Caki2 (cell line): Measurements from ENCODE around the gene RALGPS1. TPM values are rescaled to one million over a fixed set of nuclear protein-coding genes. Genes with fewer than 3 reads are reported as not detected.

ENCODE experiments used
- DNase-seq: peaks from one replicate; pipeline ENCODE4 v3.0.0-alpha.2; 2015; ENCODE audit warnings: low read depth
- in situ Hi-C: cut with HindIII; loops from 2 replicates; pipeline ENCODE4 v1.10.0; 2016; ENCODE audit warnings: low sequenced_read_pairs, low pct_unique_long_range_greater_than_20kb, mixed read lengths
- total RNA-seq: library from RNA; depleted of rRNA; stranded (reverse); fragments of >200 nt; shearing (Covaris generic); gene quantifications from 2 replicates; pipeline ENCODE4 v1.2.3, GENCODE V29; 2014; ENCODE audit warnings: low replicate concordance

The RALGPS1 gene
- total RNA-seq, 1 experiment from 2014 or later = 0.95 TPM

DNA sequence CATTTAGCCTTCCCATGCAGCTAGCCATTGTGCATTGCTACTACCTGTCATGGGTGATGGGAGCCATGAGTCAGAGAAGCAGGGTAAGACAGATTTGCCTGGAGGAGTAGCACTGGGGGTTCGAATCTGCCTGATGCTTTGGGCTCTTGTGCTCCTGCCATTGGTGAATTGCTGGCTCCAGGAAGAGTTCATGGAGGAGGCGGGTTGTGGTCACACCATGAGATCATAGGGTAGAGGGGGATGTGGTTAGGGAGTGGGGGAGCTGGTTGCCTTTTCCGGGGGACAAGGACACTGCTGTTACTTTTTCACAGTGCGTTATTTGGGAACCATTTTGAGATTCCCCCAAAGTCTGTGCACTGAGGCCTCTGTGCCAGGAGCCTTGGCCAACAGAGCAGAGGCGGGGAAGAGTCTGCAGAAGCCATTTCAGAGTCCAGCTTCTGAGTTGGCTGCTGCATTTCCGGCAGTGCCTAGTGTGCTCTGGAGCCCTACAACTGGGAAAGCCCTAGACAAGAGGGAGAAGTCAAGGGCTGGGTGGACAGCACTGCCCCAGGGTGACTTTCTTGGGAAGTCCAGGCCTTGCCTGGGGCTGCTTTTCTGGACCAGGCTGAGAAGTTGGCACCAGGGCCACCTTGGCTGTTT is 201.6 kb downstream of the RALGPS1 start:
- DNase-seq = no peak
- in situ Hi-C loops = no loop called here

DNA sequence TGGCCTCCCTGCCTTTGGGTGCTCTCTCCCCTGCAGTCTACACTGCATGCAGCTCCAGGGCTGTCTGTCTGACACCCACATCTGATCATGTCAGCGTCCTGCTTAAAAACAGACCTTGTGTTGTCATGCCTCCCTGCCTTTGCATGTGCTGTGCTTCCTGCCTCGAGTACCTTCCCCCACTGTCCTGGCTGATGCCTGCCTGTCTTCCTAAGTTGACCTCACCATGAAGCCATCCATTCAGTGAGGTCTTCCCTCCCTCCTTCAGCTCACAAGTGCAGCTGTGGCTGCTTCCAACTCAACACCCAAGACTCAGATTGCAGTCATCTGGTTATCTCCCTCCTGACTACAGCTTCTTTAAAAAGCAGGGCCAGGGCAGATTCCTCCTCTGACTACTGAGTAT is 202.4 kb downstream of the RALGPS1 start:
- in situ Hi-C loops = no loop called here
- no peak for DNase-seq

GRCh38 chr9:127117801-127118200 is 203.2 kb downstream of the RALGPS1 start:
- in situ Hi-C loops = no loop called here
- no peak for DNase-seq

DNA sequence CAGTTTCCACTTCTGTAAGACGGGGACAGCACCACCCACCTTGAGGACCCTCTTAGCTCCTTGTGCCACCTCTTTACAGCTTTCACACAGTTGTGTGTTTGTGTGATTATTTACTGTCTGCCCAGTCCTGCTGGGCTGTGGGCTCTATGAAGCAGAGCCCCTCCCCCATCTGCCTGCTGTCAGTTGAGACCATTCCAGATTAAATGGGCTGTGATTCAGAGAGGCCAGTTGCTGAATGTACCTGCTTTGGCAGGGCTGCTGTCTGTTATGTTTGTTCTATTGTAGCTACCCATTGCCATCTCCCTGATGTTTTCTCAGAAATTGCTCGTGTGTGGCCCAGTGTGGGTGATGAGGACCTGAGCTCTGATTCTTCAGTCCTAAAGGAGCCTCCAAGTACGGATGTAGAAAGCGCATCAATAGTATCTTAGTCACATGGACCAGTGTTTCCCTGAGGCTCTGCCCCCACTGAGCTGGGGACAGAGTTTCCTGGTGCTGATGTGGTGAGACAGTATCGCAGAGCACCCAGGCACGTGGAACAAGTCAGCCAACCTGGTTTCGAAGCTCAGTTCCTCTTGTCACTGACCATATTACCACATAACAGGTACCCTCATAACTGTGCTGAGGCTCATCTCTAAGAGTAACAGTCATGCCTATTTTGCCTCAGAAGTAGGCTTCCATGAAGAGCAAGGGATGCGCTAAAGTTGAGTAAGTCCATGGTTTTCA is 204.2 kb downstream of the RALGPS1 start:
- no peak for DNase-seq
- in situ Hi-C loops = no loop called here

DNA sequence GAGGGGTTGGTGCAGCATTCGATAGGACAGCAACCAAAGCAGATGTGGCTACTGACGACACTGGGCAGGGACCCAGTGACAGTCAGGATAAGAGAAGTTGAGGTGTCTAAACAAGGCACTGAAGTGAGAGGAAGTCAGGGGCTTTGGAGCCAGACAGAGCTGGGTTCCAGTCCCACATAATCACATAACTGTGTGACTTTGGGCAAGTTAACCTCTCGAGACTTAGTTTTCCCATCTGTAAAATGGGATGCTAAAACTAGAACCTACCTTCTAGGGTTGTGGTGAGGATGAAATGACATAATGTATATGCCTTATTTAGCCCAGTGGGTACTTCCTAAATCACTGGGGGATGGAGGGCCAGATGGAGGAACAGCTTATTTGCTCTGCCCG is 204.7 kb downstream of the RALGPS1 start:
- in situ Hi-C loops = no loop called here
- DNase-seq = no peak

DNA sequence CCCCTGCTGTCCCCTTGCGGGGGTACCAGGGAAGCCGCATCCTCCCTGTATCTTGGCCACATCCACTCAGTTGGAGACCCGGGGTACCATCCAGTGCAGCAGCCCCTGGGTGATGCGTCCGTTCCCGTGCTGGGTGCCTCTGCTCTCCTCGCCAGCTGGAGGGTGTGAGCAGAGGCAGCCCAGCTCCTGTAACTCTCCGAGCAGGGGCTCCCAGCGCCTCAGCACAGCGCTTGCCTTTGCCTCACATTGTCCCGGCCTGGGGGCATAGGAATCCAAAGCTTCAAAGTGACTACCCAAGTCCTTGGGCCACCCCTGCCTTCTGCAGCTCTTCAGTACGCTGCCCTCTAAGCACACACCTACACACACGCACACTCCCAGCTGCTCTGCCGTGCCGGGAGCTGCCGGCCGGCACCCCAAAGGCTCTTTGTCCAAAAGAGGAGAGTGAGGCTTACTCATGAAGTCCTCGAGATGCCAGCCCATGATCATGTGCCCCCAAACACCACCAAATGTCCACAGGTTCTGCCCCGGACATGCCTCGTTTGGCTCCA is 207.1 kb downstream of the RALGPS1 start:
- DNase-seq = no peak
- in situ Hi-C loops = no loop called here

GRCh38 chr9:127122176-127123063 is 207.8 kb downstream of the RALGPS1 start, which contains the start of gene ANGPTL2:
Gene ANGPTL2 (minus strand): TSS chr9:127122635. CDS start chr9:127108731, 13,904 bp downstream.
- in situ Hi-C loops = no loop called here
- DNase-seq = peak; percentile 84

DNA sequence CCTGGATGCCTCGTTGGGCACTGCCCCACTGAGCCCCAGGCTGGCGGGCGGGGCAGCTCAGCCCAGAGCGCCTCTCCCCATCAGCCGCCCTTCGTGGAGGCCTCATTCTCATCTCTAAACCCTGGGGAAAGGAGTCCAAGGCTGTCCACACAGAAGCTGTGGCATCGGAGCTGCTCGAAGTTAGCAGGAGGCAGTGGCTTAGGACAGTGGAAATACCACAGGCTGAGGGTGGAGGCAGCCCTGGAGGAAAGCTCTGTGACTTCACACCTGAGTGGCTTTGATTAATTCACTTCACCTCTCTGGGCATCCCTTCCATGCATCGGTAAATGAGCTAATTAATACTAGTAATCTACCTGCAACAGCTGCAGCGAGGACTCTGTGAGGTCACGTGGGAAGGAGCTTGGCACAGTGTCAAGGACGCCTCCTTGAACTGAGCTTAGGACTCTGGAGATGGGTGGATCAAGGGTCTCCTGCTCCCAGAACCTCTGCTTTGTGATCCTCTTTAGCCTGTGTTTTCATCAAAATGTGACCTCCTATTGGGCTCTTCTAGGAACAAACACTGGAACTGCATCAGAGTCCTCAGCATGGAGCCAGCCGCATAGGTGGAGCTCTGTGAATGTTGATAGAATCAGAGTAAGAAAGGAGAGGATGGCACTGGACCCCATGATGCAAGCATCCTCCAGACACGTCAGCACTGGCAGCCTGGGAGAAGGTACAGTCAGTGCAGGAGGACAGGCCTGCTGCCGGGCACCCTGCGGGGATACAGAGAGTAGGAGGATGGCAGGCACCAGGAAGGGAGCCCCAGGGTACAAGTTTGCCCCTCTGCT is 208.7 kb downstream of the RALGPS1 start:
- in situ Hi-C loops = no loop called here
- DNase-seq = no peak

DNA sequence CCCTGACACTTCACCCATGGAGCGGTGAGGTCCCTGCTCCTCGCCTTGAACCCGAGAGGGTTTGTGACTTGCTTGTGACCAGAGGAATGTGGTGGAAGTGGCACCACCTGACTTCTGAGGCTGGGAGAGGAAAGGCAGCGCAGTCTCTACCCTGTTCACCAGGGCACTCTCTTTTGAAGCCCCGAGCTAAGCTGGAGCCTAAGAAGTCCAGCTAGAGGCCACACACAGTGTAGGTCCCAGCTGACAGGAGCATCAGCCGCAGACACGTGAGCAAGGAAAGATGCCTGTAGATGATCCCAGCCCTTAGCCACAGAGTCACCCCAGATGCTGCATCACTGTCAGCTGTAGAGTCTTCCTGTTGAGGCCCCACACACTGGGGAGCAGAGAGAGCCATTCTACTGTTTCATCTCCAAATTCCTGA is 209.5 kb downstream of the RALGPS1 start:
- DNase-seq = no peak
- in situ Hi-C loops = no loop called here

DNA sequence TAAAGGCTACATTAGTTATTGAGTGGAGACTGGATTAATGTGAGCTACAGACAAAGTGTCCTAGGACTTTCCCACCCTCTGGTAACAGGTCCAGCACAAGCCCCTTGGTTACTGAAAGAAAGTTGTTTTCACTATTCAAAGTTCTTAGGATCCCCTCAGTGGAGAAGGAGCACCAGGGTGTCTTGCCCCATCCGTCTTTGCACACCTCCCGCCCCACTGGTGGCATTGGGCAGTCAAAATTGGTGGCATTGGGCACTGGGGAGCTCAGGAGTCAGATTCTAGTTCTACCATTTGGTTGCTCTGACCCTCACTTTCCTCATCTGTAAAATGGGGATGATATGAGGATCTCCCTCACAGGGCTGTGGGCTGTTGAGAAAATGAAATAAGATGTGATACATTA is 210.2 kb downstream of the RALGPS1 start:
- in situ Hi-C loops = no loop called here
- DNase-seq = no peak

DNA sequence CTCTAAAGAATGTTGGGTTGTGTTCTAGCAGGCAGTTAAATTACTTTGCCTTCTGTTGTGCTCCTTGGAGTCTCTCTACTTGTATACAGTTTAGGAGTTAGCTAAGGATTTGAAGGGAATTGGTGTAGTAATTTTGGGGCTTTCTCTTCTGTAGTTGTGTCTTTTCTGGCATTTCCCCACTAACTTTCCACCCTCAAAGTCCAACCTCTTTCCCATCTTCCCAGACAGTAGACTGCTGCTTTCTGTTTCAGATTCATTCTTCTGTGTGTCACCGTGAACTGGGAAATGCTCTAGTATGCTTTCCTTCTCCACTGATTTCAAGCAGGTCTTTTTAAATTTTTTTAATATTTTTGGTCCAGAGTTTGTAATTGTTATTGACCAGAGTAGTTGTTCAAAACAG is 212.4 kb downstream of the RALGPS1 start:
- DNase-seq = no peak
- in situ Hi-C loops = no loop called here

GRCh38 chr9:127128341-127129072 is 213.9 kb downstream of the RALGPS1 start:
- DNase-seq = peak; percentile 44
- in situ Hi-C loops = no loop called here

DNA sequence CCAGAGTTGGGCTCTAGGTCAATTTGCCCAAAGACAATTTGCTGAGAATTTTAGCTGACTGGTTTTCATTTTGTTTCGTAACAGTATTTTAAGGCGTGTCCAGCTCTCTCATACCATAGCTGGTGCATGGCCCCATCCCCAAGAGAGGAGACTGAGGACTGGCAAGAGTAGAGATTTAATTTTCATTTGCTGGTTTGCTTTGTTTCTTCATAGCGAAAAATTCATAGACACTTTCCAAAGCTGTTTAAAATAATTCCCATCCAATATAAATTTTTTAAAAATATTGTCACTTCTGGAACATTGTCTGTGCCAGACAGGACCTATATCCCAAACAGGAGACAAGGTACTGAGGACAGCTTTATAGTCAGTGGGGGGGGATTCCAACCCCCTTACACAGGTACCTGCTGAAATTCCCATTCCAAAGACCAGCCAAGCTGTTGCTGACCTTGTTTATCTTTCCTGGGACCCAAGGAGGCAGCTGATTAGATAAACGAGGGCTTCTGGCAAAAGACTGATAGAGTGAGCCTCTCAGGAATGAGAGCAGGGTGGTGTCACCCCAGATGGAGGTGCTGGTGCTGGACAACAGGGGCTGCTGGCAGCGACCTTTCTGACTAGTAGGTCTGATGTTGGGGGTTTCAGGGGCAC is 214.6 kb downstream of the RALGPS1 start:
- no peak for DNase-seq
- in situ Hi-C loops = no loop called here

- in situ Hi-C loops = no loop called here
- DNase-seq = no peak
These were observed 215.1 kb downstream of the RALGPS1 start for GRCh38 chr9:127129718-127130085.

DNA sequence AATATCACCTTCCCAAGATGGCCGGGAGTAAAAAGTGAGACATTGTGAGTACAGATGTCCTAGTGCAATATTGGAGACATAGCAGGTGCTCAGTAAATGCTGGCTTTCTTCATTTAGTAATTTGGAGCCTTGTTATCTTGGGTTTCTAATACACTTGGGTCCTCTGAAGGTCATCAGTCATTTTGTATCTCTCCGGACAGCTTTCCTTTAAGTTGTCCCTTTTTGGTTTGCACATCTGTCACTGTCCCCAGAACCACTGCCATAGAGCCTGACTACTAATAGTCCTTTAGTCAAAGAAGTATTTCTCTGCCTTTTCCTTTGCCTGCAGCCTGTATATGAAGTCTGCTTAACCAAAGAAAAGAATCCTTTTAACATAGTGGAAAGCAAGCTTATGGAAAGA is 215.7 kb downstream of the RALGPS1 start:
- DNase-seq = no peak
- in situ Hi-C loops = no loop called here

DNA sequence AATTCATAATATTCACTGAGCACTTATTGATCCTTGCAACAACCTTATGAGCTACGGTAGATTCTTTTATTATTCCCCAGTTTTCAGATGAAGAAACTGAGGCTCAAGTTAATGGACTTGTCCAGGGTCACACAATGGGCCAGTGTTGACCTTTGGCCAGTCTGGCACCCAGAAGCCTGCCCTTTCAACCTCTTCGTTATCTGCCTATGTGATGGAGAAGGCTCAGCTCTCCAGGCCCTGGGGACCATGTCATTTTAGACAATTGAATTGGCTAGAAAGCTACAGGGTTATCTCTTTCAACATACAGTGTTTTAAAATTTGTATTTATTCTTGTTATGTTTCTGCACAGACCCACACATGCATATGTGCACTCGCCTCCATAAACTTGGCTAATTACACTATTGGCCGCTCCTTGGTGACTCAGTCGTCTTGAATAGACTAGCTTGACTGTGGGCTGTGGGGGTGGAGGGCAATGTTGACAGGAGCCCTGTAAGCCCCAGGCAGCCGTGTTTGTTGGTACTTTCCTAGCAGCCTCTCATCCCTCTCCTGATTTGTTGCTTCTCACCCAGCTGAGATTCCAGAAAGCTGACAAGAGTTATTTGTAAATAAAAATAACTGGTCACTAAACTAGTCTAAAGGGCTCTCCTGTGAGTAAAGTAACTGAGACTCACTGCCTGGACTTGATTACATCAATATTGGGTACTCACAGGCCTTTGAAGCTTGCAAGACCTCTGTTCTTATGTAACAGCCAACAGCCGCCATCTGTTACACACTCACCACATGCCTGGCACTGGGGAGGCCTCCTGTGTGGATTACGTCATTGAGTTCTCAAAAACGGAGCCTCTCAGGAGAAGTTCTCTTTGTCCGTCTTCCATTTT is 216.3 kb downstream of the RALGPS1 start:
- in situ Hi-C loops = no loop called here
- no peak for DNase-seq
